PC-9 (cell line): ENCODE data around the gene PRR33. TPM values are rescaled to one million over a fixed set of nuclear protein-coding genes. Genes with fewer than 3 reads are reported as not detected.

Source experiments
- BruUV-seq: library from RNA; stranded (reverse); fragments of 400-500 nt; replicated peaks from 2 replicates; lab custom pipeline; 2021; lab: Mats Ljungman, UMichigan
- CTCF ChIA-PET: fragments of 300-600 bp; sonication (Branson Sonifier 250); formaldehyde crosslinking; loops from one replicate; lab custom pipeline; 2022; ENCODE audit warnings: antibody characterized with exemption; lab: Charles Lee
- POLR2A ChIA-PET: fragments of 300-600 bp; sonication (Branson Sonifier 250); formaldehyde crosslinking; loops from one replicate; lab custom pipeline; 2022; ENCODE audit warnings: antibody characterized with exemption; ENCODE audit not compliant: unreplicated experiment; lab: Charles Lee
- DNase-seq, 2 experiments: peaks; one replicate each; pipeline versions ENCODE4 v3.0.0 to v3.0.0-alpha.2; 2015 to 2022; ENCODE audit warnings: mixed read lengths in 1 of 2
- H2AFZ ChIP-seq: fragments of 200-600 bp; sonication (generic); 2 replicates; pipeline ENCODE4 v1.8.1; 2017; ENCODE audit warnings: antibody characterized with exemption
- H3F3A ChIP-seq: fragments of 200-600 bp; sonication (generic); 2 replicates; pipeline ENCODE4 v1.8.1; 2017; ENCODE audit warnings: antibody characterized with exemption, mild to moderate bottlenecking, low read depth; ENCODE audit not compliant: insufficient read depth
- H3K27ac ChIP-seq: fragments of 200-600 bp; sonication (generic); 2 replicates; pipeline ENCODE4 v1.6.1; 2016; ENCODE audit warnings: mixed run types
- H3K27me3 ChIP-seq: fragments of 200-600 bp; sonication (generic); 2 replicates; pipeline ENCODE4 v1.6.1; 2016; ENCODE audit warnings: low read depth, mixed run types; ENCODE audit not compliant: insufficient read depth
- H3K36me3 ChIP-seq: fragments of 200-600 bp; sonication (generic); 2 replicates; pipeline ENCODE4 v1.6.1; 2016; ENCODE audit warnings: low read depth, mixed run types
- H3K4me1 ChIP-seq: fragments of 200-600 bp; sonication (generic); replicated peaks from 2 replicates; pipeline ENCODE4 v1.6.1; 2016; ENCODE audit warnings: mixed run types; ENCODE audit not compliant: insufficient read depth
- H3K4me2 ChIP-seq: fragments of 200-600 bp; sonication (generic); 2 replicates; pipeline ENCODE4 v1.6.1; 2017; ENCODE audit warnings: mixed run types
- H3K4me3 ChIP-seq: fragments of 200-600 bp; sonication (generic); 2 replicates; pipeline ENCODE4 v1.6.1; 2016; ENCODE audit warnings: mixed run types
- H3K79me2 ChIP-seq: fragments of 200-600 bp; sonication (generic); 2 replicates; pipeline ENCODE4 v1.6.1; 2017; ENCODE audit warnings: low read depth, mixed run types
- H3K9me2 ChIP-seq: fragments of 200-600 bp; sonication (generic); 2 replicates; pipeline ENCODE4 v1.8.1; 2017; ENCODE audit warnings: mild to moderate bottlenecking; ENCODE audit not compliant: insufficient read depth
- H3K9me3 ChIP-seq: fragments of 200-600 bp; sonication (generic); 2 replicates; pipeline ENCODE4 v1.8.1; 2016; ENCODE audit warnings: low read depth; ENCODE audit not compliant: insufficient read depth
- H4K20me1 ChIP-seq: fragments of 200-600 bp; sonication (generic); 2 replicates; pipeline ENCODE4 v1.8.1; 2017; ENCODE audit not compliant: insufficient read depth
- EZH2 ChIP-seq: fragments of 200-600 bp; sonication (generic); IDR thresholded peaks from 2 replicates; pipeline ENCODE4 v1.8.0; 2017; ENCODE audit warnings: antibody characterized with exemption, low read depth
- intact Hi-C: fragments of 100-400 bp; cut with micrococcal nuclease; formaldehyde crosslinking; loops from one replicate; pipeline ENCODE4 v1.10.0; 2022; ENCODE audit not compliant: unreplicated experiment
- total RNA-seq: library from RNA; stranded (reverse); gene quantifications from 2 replicates; pipeline ENCODE4 v1.2.3, GENCODE V29; 2021
- TF ChIP-seq, protein P1 (sequence below): fragments of 200-600 bp; sonication (generic); conservative IDR thresholded peaks from 2 replicates; pipeline ENCODE4 v1.6.1; 2017; ENCODE audit warnings: mixed run types, antibody characterized with exemption, mild to moderate bottlenecking, moderate library complexity

Gene PRR33
- total RNA-seq, 1 experiment from 2014 or later = not detected

DNA sequence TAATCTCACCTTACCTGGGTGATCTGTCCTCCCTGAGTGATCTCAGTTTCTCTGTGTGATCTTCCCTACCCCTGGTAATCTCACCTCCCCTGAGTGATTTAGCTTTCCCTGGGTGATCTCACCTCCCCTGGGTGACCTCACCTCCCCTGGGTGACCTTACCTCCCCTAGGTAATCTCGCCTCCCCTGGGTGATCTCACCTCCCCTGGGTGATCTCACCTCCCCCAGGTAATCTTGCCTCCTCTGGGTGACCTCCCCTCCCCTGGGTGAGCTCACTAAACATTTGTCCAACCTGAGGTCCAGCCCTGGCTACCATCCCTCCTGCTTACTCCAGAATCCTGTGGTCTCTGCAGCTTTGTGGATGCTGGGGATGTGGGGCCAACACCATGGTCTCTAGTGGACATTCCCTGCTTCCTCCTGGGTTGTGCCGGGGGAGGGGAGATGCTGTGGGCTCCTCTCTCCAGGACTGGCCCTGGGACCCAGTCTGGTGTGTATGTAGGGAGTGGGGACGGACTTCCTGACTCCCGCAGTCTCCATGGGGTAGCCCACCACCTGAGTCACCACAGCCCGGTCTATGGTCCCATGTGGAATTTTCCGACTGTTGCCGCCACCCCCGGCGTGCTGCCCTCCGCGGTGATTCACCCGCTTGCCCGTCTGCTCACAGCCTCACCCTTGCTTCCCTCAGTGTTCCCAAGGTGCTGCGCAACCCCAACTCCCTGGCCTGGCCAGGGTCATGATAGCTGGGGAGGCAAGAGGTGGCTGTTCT is 28.9 kb downstream of the PRR33 start:
- H3K4me3 ChIP-seq = peak overlapping the region; percentile 26; the same call in 1 of the 2 replicates
- no peaks in the 10 kb centered on the region for H4K20me1 ChIP-seq
- H3K79me2 ChIP-seq = no peaks in the 10 kb centered on the region
- no peaks in the 10 kb centered on the region for H3K9me2 ChIP-seq
- no peaks in the 10 kb centered on the region for H3K9me3 ChIP-seq
- no peaks in the 10 kb centered on the region for H3K36me3 ChIP-seq
- ChIA-PET CTCF (no interaction called here), POLR2A (interaction anchor here (0.6 kb wide), 1 partner anchor 153 kb away, joined by 5 read pairs; no protein-coding TSS in a partner anchor)
- TF ChIP-seq EZH2 = no peak
- TF ChIP-seq, protein P1, sequence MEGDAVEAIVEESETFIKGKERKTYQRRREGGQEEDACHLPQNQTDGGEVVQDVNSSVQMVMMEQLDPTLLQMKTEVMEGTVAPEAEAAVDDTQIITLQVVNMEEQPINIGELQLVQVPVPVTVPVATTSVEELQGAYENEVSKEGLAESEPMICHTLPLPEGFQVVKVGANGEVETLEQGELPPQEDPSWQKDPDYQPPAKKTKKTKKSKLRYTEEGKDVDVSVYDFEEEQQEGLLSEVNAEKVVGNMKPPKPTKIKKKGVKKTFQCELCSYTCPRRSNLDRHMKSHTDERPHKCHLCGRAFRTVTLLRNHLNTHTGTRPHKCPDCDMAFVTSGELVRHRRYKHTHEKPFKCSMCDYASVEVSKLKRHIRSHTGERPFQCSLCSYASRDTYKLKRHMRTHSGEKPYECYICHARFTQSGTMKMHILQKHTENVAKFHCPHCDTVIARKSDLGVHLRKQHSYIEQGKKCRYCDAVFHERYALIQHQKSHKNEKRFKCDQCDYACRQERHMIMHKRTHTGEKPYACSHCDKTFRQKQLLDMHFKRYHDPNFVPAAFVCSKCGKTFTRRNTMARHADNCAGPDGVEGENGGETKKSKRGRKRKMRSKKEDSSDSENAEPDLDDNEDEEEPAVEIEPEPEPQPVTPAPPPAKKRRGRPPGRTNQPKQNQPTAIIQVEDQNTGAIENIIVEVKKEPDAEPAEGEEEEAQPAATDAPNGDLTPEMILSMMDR = no peak
- H3F3A ChIP-seq = no peaks in the 10 kb centered on the region
- H3K4me1 ChIP-seq = peaks cover 18% of the 10 kb centered on the region
- intact Hi-C loops = no loop called here
- no peak overlapping the region for H2AFZ ChIP-seq
- BruUV-seq = no TSS peak
- H3K27me3 ChIP-seq = no peaks in the 10 kb centered on the region
- DNase-seq = peak; percentile 41 to 65
- peak overlapping the region; percentile 57; the same call in 1 of the 2 replicates for H3K27ac ChIP-seq
- H3K4me2 ChIP-seq = peak overlapping the region; percentile 75

DNA sequence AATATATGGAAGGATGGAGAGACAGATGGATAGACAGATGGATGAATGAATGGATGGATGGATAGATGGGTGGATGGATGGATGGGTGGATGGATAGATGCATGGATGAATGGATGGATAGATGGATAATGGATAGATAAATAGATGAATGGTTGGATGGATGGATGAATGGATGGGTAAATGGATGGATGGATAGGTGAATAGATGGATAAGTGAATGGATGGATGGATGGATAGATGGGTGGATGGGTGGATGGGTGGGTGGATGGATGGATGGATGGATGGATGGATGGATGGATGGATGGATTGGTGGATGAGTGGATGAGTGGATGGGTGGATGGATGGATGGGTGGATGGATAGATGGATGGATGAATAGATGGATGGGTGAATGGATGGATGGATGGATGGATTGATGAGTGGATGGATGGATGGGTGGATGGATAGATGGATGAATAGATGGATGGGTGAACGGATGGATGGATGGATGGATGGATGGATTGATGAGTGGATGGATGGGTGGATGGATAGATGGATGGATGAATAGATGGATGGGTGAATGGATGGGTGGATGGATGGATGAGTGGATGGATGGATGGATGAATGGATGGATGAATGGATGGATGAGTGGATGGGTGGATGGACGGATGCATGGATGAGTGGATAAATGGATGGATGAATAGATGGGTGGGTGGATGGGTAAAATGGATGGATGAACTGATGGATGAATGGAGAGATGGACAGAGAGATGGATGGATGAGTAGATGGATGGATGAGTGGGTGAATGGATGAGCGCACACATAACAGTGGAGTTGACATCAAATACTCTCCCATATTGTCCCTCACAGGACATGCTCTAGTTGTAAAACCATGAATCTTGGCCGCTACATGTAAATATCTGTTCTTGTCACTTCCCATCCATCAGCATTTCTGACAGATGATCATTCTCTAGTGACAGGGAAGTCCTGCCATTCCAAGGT is 30.0 kb downstream of the PRR33 start:
- ChIA-PET CTCF (no interaction called here), POLR2A (no interaction called here)
- no peak overlapping the region for H3K27ac ChIP-seq
- H4K20me1 ChIP-seq = no peaks in the 10 kb centered on the region
- H3K4me3 ChIP-seq = no peak overlapping the region
- H3K36me3 ChIP-seq = no peaks in the 10 kb centered on the region
- no peak overlapping the region for H3K4me2 ChIP-seq
- H3K4me1 ChIP-seq = peaks cover 18% of the 10 kb centered on the region
- no TSS peak for BruUV-seq
- H3K27me3 ChIP-seq = no peaks in the 10 kb centered on the region
- no peak for TF ChIP-seq EZH2
- TF ChIP-seq, protein P1 = no peak
- no peaks in the 10 kb centered on the region for H3K79me2 ChIP-seq
- H3K9me3 ChIP-seq = no peaks in the 10 kb centered on the region
- no peak for DNase-seq
- intact Hi-C loops = no loop called here
- no peaks in the 10 kb centered on the region for H3F3A ChIP-seq
- H3K9me2 ChIP-seq = no peaks in the 10 kb centered on the region
- H2AFZ ChIP-seq = no peak overlapping the region

DNA sequence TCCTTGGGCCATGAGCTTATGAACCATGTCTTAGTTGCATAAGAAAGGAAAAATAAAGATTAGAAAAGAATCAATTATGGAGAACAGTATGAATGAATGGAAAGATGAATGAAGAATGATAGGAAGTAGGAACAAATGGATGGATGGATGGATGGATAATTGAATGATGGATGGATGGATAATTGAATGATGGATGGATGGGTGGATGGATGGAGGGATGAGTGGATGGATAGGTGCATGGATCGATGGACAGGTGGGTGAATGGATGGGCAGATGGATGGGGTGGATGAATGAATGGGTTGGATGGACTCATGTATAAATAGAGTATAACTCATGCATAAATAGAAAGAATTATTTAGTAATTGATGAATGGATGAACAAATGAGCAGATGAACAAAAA is 31.6 kb downstream of the PRR33 start:
- ChIA-PET POLR2A (no interaction called here), CTCF (interaction anchor here (0.7 kb wide), 1 partner anchor 57 kb away, joined by 3 read pairs; no protein-coding TSS in a partner anchor)

More for the DNA sequence above, 31.6 kb downstream of the PRR33 start:
- no peaks in the 10 kb centered on the region for H3K27me3 ChIP-seq
- H3K4me1 ChIP-seq = peaks cover 18% of the 10 kb centered on the region
- intact Hi-C loops = no loop called here
- no peaks in the 10 kb centered on the region for H3K79me2 ChIP-seq
- no peaks in the 10 kb centered on the region for H4K20me1 ChIP-seq
- no peak for TF ChIP-seq EZH2
- TF ChIP-seq, protein P1 = no peak
- no peaks in the 10 kb centered on the region for H3K36me3 ChIP-seq
- DNase-seq = no peak
- H3K27ac ChIP-seq = no peak overlapping the region
- H3F3A ChIP-seq = no peaks in the 10 kb centered on the region
- H3K4me2 ChIP-seq = no peak overlapping the region
- no TSS peak for BruUV-seq
- no peak overlapping the region for H3K4me3 ChIP-seq
- no peak overlapping the region for H2AFZ ChIP-seq
- no peaks in the 10 kb centered on the region for H3K9me2 ChIP-seq
- no peaks in the 10 kb centered on the region for H3K9me3 ChIP-seq
